Kidney (tissue), 14 donors: ENCODE results near the gene STX8. TPM values are rescaled to one million over a fixed set of nuclear protein-coding genes. Genes with fewer than 3 reads are reported as not detected.

Experiments used
- DNase-seq, 5 donors: peaks; one replicate each; pipeline ENCODE4 v3.0.0-alpha.2; 2013 to 2020
- FAIRE-seq: peaks from 2 replicates; lab custom pipeline; 2012; peaks lifted over from hg19 to GRCh38; lab: Jason Lieb, UNC
- H3K27ac ChIP-seq, 2 donors: one replicate each; pipeline ENCODE4 v1.7.0; 2013; ENCODE audit warnings: low read depth in 2 of 2, low read length in 2 of 2, inconsistent platforms in 1 of 2
- H3K27me3 ChIP-seq: one replicate; pipeline ENCODE4 v1.7.1; 2013; ENCODE audit warnings: low read length, inconsistent platforms; ENCODE audit not compliant: control insufficient read depth, insufficient read depth
- H3K36me3 ChIP-seq, 3 donors: one replicate each; pipeline versions ENCODE4 v1.7.0 to v1.7.1; 2013; ENCODE audit warnings: low read length in 3 of 3, control low read depth in 1 of 3, inconsistent platforms in 1 of 3; ENCODE audit not compliant: insufficient read depth in 3 of 3, control insufficient read depth in 2 of 3
- H3K4me1 ChIP-seq, 3 donors: one replicate each; pipeline versions ENCODE4 v1.7.0 to v1.7.1; 2013; ENCODE audit warnings: low read length in 3 of 3, inconsistent platforms in 1 of 3, low read depth in 1 of 3; ENCODE audit not compliant: control insufficient read depth in 2 of 3, insufficient read depth in 2 of 3
- H3K4me3 ChIP-seq, 3 donors: one replicate each; pipeline versions ENCODE4 v1.7.0 to v1.8.1; 2013; ENCODE audit warnings: low read length in 3 of 3, control low read depth in 1 of 3, inconsistent platforms in 1 of 3
- H3K9ac ChIP-seq, 3 donors: one replicate each; pipeline versions ENCODE4 v1.7.0 to v1.7.1; 2013; ENCODE audit warnings: low read length in 3 of 3, control low read depth in 1 of 3, inconsistent platforms in 1 of 3
- H3K9me3 ChIP-seq, 3 donors: one replicate each; pipeline versions ENCODE4 v1.7.0 to v1.7.1; 2013; ENCODE audit warnings: low read length in 3 of 3, control low read depth in 1 of 3, inconsistent platforms in 1 of 3; ENCODE audit not compliant: control insufficient read depth in 2 of 3, insufficient read depth in 1 of 3
- CTCF ChIP-seq: IDR thresholded peaks from 3 replicates; pipeline ENCODE4 v1.5.1; 2012; ENCODE audit warnings: mild to moderate bottlenecking, moderate library complexity, borderline replicate concordance; ENCODE audit not compliant: insufficient read depth; ENCODE audit errors: extremely low read depth
- intact Hi-C: fragments of 100-400 bp; cut with DNase I; formaldehyde crosslinking; loops from one replicate; pipeline ENCODE4 v1.11.1; 2022
- polyA plus RNA-seq: library from polyadenylated mRNA; stranded (reverse); fragments of 350-450 nt; fragmentation: Illumina TruSeq; extraction: RNeasy Lipid Tissue Mini Kit (QIAGEN cat#74804); gene quantifications from one replicate; pipeline ENCODE4 v1.2.3, GENCODE V29; 2014; ENCODE audit warnings: low read depth, low replicate concordance; ENCODE audit not compliant: insufficient read depth
- total RNA-seq: library from RNA; stranded (reverse); fragmentation: NEBNext Ultra II Directional; extraction: Animal tissue kit (Norgen Biotek cat#: 25700); gene quantifications from one replicate; pipeline ENCODE4 v1.2.1, GENCODE V29; 2021
- donor health status: control.
- donor health status: control.
- donor health status: control.
- donor health status: control.
- donor health status: control.
- donor health status: DM: yes; HTN: yes; CAD: no.
- donor health status: Normal renal cell carcinoma (clear cell type).

The STX8 gene
- total and polyA plus RNA-seq, 2 donors from 2014 or later, result 67.2 to 127 TPM

GRCh38 chr17:9220398-9221146 is 355.0 kb downstream of the STX8 start:
- peaks cover 0 to under 1% (median 0%) of the 10 kb centered on the region in 3 donors for H3K9me3 ChIP-seq
- peak in 1 of 5 donors; percentile 43 for DNase-seq
- no peak for TF ChIP-seq CTCF
- H3K4me1 ChIP-seq, result no peaks in the 10 kb centered on the region
- intact Hi-C loops, result no loop called here
- H3K9ac ChIP-seq, result no peak overlapping the region
- no peaks in the 10 kb centered on the region for H3K27me3 ChIP-seq
- no peak for FAIRE-seq
- no peak overlapping the region for H3K27ac ChIP-seq
- H3K36me3 ChIP-seq, result no peaks in the 10 kb centered on the region
- no peak overlapping the region for H3K4me3 ChIP-seq

DNA sequence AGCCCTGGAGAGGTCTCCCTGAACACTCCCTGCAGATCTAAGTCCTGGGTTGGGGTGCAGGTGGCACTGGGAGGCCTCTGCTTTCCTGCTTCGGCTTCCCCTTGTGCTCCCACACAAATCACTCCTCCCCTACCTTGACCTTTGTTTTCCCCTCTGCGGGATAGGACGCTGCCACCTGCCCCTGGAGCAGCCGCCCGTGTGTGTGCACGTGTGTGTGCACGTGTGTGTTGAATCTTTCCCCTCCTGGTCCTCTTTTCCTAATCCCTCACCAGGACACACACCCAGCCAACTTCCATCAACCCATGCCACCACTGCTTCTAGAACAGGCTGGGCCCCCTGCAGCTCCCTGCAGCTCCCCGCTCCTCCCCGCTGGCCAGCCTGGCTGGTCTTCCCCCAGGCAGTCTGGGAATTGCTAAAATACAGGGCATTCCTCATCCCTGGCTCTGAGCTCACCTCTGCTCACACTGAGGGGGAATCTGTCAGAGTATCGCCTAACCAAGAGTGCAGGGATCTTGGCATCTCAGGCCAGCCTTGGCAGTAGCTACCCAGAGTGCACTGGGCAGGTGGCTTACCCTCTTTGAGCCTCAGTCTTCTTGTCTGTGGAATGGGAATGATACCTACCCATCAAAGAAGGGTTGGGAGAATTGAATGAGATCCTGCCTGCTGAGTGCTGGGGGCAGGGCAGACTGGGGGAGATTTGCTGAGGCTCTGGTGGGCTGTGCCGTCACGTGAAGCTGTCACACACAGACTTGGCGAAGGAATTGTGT is 355.8 kb downstream of the STX8 start:
- TF ChIP-seq CTCF, result no peak
- H3K9ac ChIP-seq, result no peak overlapping the region
- H3K27ac ChIP-seq, result no peak overlapping the region
- H3K4me3 ChIP-seq, result no peak overlapping the region
- no peaks in the 10 kb centered on the region for H3K4me1 ChIP-seq
- no peak for FAIRE-seq
- no peaks in the 10 kb centered on the region for H3K27me3 ChIP-seq
- intact Hi-C loops, result no loop called here
- no peak for DNase-seq
- no peaks in the 10 kb centered on the region for H3K36me3 ChIP-seq
- H3K9me3 ChIP-seq, result peaks cover 0 to 5% (median 0%) of the 10 kb centered on the region in 3 donors

DNA sequence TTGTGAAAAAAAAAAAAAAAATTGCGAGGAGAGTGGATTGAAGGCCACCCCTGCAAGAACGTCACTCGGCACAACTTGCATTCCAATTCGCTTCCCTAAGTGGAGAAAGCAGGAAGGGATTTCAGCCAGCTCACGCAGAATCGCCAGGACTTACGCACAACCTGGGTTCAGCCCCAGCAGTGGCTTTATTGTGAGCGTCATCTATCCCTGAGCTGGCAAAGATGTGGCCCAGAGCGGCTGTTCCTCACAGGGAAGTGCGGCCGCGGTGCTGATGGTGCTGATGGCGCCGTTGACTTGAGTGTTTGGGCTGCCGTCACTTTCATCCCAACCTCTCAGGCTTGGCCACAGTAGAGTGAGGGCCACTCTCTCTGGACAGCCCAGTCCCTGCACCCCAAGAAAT is 356.7 kb downstream of the STX8 start:
- intact Hi-C loops, result no loop called here
- FAIRE-seq, result no peak
- H3K4me3 ChIP-seq, result no peak overlapping the region
- no peaks in the 10 kb centered on the region for H3K4me1 ChIP-seq
- no peak overlapping the region for H3K27ac ChIP-seq
- no peak overlapping the region for H3K9ac ChIP-seq
- DNase-seq, result peak in 1 of 5 donors; percentile 12
- no peak for TF ChIP-seq CTCF
- H3K27me3 ChIP-seq, result no peaks in the 10 kb centered on the region
- H3K9me3 ChIP-seq, result peaks cover 0 to 5% (median 0%) of the 10 kb centered on the region in 3 donors
- H3K36me3 ChIP-seq, result no peaks in the 10 kb centered on the region
